ENCODE measurements around the gene PRPF6.

PRPF6 gene

DNA sequence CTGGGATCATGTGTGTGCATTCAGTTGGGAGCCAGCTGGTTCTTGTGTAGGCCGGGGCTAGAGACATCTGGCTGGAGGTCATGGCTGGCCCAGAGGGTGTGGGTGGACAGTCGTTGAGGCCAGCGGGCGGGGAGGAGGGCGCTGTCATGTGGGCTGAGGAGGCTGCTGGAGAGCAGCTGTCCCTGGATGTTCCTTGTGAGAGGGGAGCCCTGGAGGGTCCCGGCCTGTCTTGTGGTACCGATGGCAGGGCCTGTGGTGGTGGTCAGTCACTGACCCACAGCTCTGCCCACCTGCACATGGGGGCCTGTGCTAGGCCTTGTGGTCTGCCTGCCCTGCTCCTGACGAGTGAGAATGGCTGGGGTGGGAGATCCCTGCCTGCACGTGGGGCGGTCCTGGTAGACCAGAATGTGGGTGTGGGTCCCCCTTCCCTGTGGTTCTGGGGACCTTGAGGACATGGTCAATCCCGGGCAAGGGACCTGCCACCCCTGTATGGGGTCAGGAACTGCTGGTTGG, 53.1 kb downstream of the PRPF6 start:
- TF ChIP-seq CTCF (conservative IDR thresholded peaks at IDR 0.05; ENCODE audit: low read length) (no peak), EZH2phosphoT487 (IDR thresholded peaks at IDR 0.05; ENCODE audit: borderline replicate concordance) (no peak)
- Histone ChIP-seq H4K20me1 (ENCODE audit: insufficient read depth, low read length, poor library complexity, severe bottlenecking) (no peaks in the 10 kb centered on the region), H3K9me3 (ENCODE audit: insufficient read depth, low read depth, low read length) (no peaks in the 10 kb centered on the region), H3K79me2 (ENCODE audit: insufficient read depth, low read length) (no peaks in the 10 kb centered on the region), H3K27me3 (ENCODE audit: insufficient read depth, low read length, poor library complexity, severe bottlenecking) (no peaks in the 10 kb centered on the region), H3K9ac (ENCODE audit: low read depth, low read length, poor library complexity, severe bottlenecking) (no peak overlapping the region), H3K36me3 (ENCODE audit: insufficient read depth, low read length) (peaks cover 35% of the 10 kb centered on the region; the same call in 1 of the 2 replicates), H3K4me3 (ENCODE audit: low read length, poor library complexity, severe bottlenecking) (no peak overlapping the region), H2AFZ (ENCODE audit: low read length) (no peak overlapping the region), H3F3A (ENCODE audit: low read depth) (peaks cover 4% of the 10 kb centered on the region; the same call in 1 of the 2 replicates), H3K9me2 (replicated peaks; ENCODE audit: low read depth, low read length) (no peaks in the 10 kb centered on the region), H3K4me2 (ENCODE audit: low read depth, low read length, poor library complexity, severe bottlenecking) (no peak overlapping the region), H3K4me1 (ENCODE audit: insufficient read depth, low read length, poor library complexity, severe bottlenecking) (peaks cover 30% of the 10 kb centered on the region)

GRCh38 chr20:64035066-64035932, 54.4 kb downstream of the PRPF6 start:
- Histone ChIP-seq H3K9me3 (ENCODE audit: insufficient read depth, low read depth, low read length) (no peaks in the 10 kb centered on the region), H3K4me2 (ENCODE audit: low read depth, low read length, poor library complexity, severe bottlenecking) (no peak overlapping the region), H3K27me3 (ENCODE audit: insufficient read depth, low read length, poor library complexity, severe bottlenecking) (no peaks in the 10 kb centered on the region), H3K79me2 (ENCODE audit: insufficient read depth, low read length) (no peaks in the 10 kb centered on the region), H3K4me1 (ENCODE audit: insufficient read depth, low read length, poor library complexity, severe bottlenecking) (peaks cover 43% of the 10 kb centered on the region), H4K20me1 (ENCODE audit: insufficient read depth, low read length, poor library complexity, severe bottlenecking) (no peaks in the 10 kb centered on the region), H3K9me2 (replicated peaks; ENCODE audit: low read depth, low read length) (no peaks in the 10 kb centered on the region), H3K36me3 (ENCODE audit: insufficient read depth, low read length) (peaks cover 23% of the 10 kb centered on the region; the same call in 1 of the 2 replicates), H3F3A (ENCODE audit: low read depth) (peaks cover 4% of the 10 kb centered on the region; the same call in 1 of the 2 replicates), H3K4me3 (ENCODE audit: low read length, poor library complexity, severe bottlenecking) (no peak overlapping the region), H2AFZ (ENCODE audit: low read length) (no peak overlapping the region), H3K9ac (ENCODE audit: low read depth, low read length, poor library complexity, severe bottlenecking) (no peak overlapping the region)
- TF ChIP-seq EZH2phosphoT487 (IDR thresholded peaks at IDR 0.05; ENCODE audit: borderline replicate concordance) (no peak), CTCF (conservative IDR thresholded peaks at IDR 0.05; ENCODE audit: low read length) (no peak)

- peaks cover 49% of the 10 kb centered on the region for H3K4me1 ChIP-seq (ENCODE audit: insufficient read depth, low read length, poor library complexity, severe bottlenecking)
- H3K36me3 ChIP-seq (ENCODE audit: insufficient read depth, low read length): peaks cover 17% of the 10 kb centered on the region; the same call in 1 of the 2 replicates
- no peaks in the 10 kb centered on the region for H3K27me3 ChIP-seq (ENCODE audit: insufficient read depth, low read length, poor library complexity, severe bottlenecking)
- no peaks in the 10 kb centered on the region for H4K20me1 ChIP-seq (ENCODE audit: insufficient read depth, low read length, poor library complexity, severe bottlenecking)
- peak within 1 kb of the TSS; percentile 83 for H3K4me2 ChIP-seq (ENCODE audit: low read depth, low read length, poor library complexity, severe bottlenecking)
- H2AFZ ChIP-seq (ENCODE audit: low read length): no peak within 1 kb of the TSS
- H3K9ac ChIP-seq (ENCODE audit: low read depth, low read length, poor library complexity, severe bottlenecking): peak within 1 kb of the TSS; percentile 44
- peaks cover 4% of the 10 kb centered on the region; the same call in 1 of the 2 replicates for H3F3A ChIP-seq (ENCODE audit: low read depth)
- TF ChIP-seq CTCF (conservative IDR thresholded peaks at IDR 0.05; ENCODE audit: low read length): no peak
- TF ChIP-seq EZH2phosphoT487 (IDR thresholded peaks at IDR 0.05; ENCODE audit: borderline replicate concordance): no peak
- no peaks in the 10 kb centered on the region for H3K9me3 ChIP-seq (ENCODE audit: insufficient read depth, low read depth, low read length)
- no peaks in the 10 kb centered on the region for H3K9me2 ChIP-seq (replicated peaks; ENCODE audit: low read depth, low read length)
- H3K4me3 ChIP-seq (ENCODE audit: low read length, poor library complexity, severe bottlenecking): no peak within 1 kb of the TSS
- H3K79me2 ChIP-seq (ENCODE audit: insufficient read depth, low read length): no peaks in the 10 kb centered on the region
Observed at GRCh38 chr20:64035933-64036345, 55.0 kb downstream of the PRPF6 start, which contains the start of gene C20orf204. Gene C20orf204, plus strand, starts transcription at chr20:64036182. Its CDS starts 142 bp downstream, at chr20:64036324.

Measured in Loucy (cell line).